Measurements from ENCODE around the gene TK2.
"Not testable (repeated sequence)": the region's sequence is repeated elsewhere in the genome, so short reads cannot be mapped to it uniquely, and the experiment has no call there.

Gene TK2

GRCh38 chr16:66549284-66550131, at the start of gene TK2:
Gene TK2 (minus strand): TSS chr16:66550122. CDS start chr16:66550061, 61 bp downstream.
- peaks cover 3% of the 10 kb centered on the region for H3K9me3 ChIP-seq (ENCODE audit: control insufficient read depth, insufficient read depth, low read depth, low read length)
- H3K27me3 ChIP-seq (ENCODE audit: control insufficient read depth, insufficient read depth, low read length) = peaks cover 15% of the 10 kb centered on the region
- H3K36me3 ChIP-seq (ENCODE audit: control insufficient read depth, insufficient read depth, low read length) = no peaks in the 10 kb centered on the region
- peak within 1 kb of the TSS; percentile 82 for H3K9ac ChIP-seq (ENCODE audit: low read length)
- H3K27ac ChIP-seq (ENCODE audit: low read depth, low read length) = peak within 1 kb of the TSS; percentile 79
- peak within 1 kb of the TSS; percentile 73 for H3K4me3 ChIP-seq (ENCODE audit: low read depth, low read length)
- H3K4me1 ChIP-seq (ENCODE audit: control insufficient read depth, insufficient read depth, low read length) = peaks cover 9% of the 10 kb centered on the region

- no peaks in the 10 kb centered on the region for H3K36me3 ChIP-seq (ENCODE audit: control insufficient read depth, insufficient read depth, low read length)
- no peaks in the 10 kb centered on the region for H3K4me1 ChIP-seq (ENCODE audit: control insufficient read depth, insufficient read depth, low read length)
- peaks cover 3% of the 10 kb centered on the region; the same call in 1 of the 2 replicates for H3K27me3 ChIP-seq (ENCODE audit: control insufficient read depth, insufficient read depth, low read length)
Measured at GRCh38 chr16:66598111-66598510, 48.2 kb upstream of the TK2 start.

GRCh38 chr16:66596986-66597848, 47.3 kb upstream of the TK2 start:
- H3K4me1 ChIP-seq (ENCODE audit: control insufficient read depth, insufficient read depth, low read length) = no peaks in the 10 kb centered on the region

More at GRCh38 chr16:66598111-66598510, 48.2 kb upstream of the TK2 start:
- no peak overlapping the region for H3K27ac ChIP-seq (ENCODE audit: low read depth, low read length)
- no peak overlapping the region for H3K4me3 ChIP-seq (ENCODE audit: low read depth, low read length)
- no peak overlapping the region for H3K9ac ChIP-seq (ENCODE audit: low read length)
- H3K9me3 ChIP-seq (ENCODE audit: control insufficient read depth, insufficient read depth, low read depth, low read length) = no peaks in the 10 kb centered on the region

GRCh38 chr16:66596559-66596958, 46.6 kb upstream of the TK2 start:
- not testable (repeated sequence) for H3K9me3 ChIP-seq (ENCODE audit: control insufficient read depth, insufficient read depth, low read depth, low read length); H3K27me3 ChIP-seq (ENCODE audit: control insufficient read depth, insufficient read depth, low read length); H3K4me1 ChIP-seq (ENCODE audit: control insufficient read depth, insufficient read depth, low read length); H3K4me3 ChIP-seq (ENCODE audit: low read depth, low read length); H3K36me3 ChIP-seq (ENCODE audit: control insufficient read depth, insufficient read depth, low read length); H3K27ac ChIP-seq (ENCODE audit: low read depth, low read length); H3K9ac ChIP-seq (ENCODE audit: low read length)

More at GRCh38 chr16:66596986-66597848, 47.3 kb upstream of the TK2 start:
- H3K9me3 ChIP-seq (ENCODE audit: control insufficient read depth, insufficient read depth, low read depth, low read length) = no peaks in the 10 kb centered on the region
- H3K9ac ChIP-seq (ENCODE audit: low read length) = no peak overlapping the region
- no peak overlapping the region for H3K27ac ChIP-seq (ENCODE audit: low read depth, low read length)
- H3K4me3 ChIP-seq (ENCODE audit: low read depth, low read length) = no peak overlapping the region
- no peaks in the 10 kb centered on the region for H3K36me3 ChIP-seq (ENCODE audit: control insufficient read depth, insufficient read depth, low read length)
- H3K27me3 ChIP-seq (ENCODE audit: control insufficient read depth, insufficient read depth, low read length) = no peaks in the 10 kb centered on the region; the same call in 1 of the 2 replicates

- H3K4me1 ChIP-seq (ENCODE audit: control insufficient read depth, insufficient read depth, low read length) = no peaks in the 10 kb centered on the region
- H3K9ac ChIP-seq (ENCODE audit: low read length) = no peak overlapping the region
- H3K27me3 ChIP-seq (ENCODE audit: control insufficient read depth, insufficient read depth, low read length) = no peaks in the 10 kb centered on the region
- H3K27ac ChIP-seq (ENCODE audit: low read depth, low read length) = no peak overlapping the region
- no peaks in the 10 kb centered on the region for H3K36me3 ChIP-seq (ENCODE audit: control insufficient read depth, insufficient read depth, low read length)
- H3K9me3 ChIP-seq (ENCODE audit: control insufficient read depth, insufficient read depth, low read depth, low read length) = no peaks in the 10 kb centered on the region
- H3K4me3 ChIP-seq (ENCODE audit: low read depth, low read length) = no peak overlapping the region
Measured at GRCh38 chr16:66594739-66595138, 44.8 kb upstream of the TK2 start.

- H3K9me3 ChIP-seq (ENCODE audit: control insufficient read depth, insufficient read depth, low read depth, low read length) = no peaks in the 10 kb centered on the region
- H3K4me3 ChIP-seq (ENCODE audit: low read depth, low read length) = no peak overlapping the region
- H3K27ac ChIP-seq (ENCODE audit: low read depth, low read length) = no peak overlapping the region
- H3K9ac ChIP-seq (ENCODE audit: low read length) = no peak overlapping the region
- H3K36me3 ChIP-seq (ENCODE audit: control insufficient read depth, insufficient read depth, low read length) = no peaks in the 10 kb centered on the region
- no peaks in the 10 kb centered on the region for H3K4me1 ChIP-seq (ENCODE audit: control insufficient read depth, insufficient read depth, low read length)
- H3K27me3 ChIP-seq (ENCODE audit: control insufficient read depth, insufficient read depth, low read length) = no peaks in the 10 kb centered on the region
Measured at GRCh38 chr16:66592814-66593213, 42.9 kb upstream of the TK2 start.

GRCh38 chr16:66592241-66592640, 42.3 kb upstream of the TK2 start:
- no peaks in the 10 kb centered on the region for H3K4me1 ChIP-seq (ENCODE audit: control insufficient read depth, insufficient read depth, low read length)
- no peaks in the 10 kb centered on the region for H3K36me3 ChIP-seq (ENCODE audit: control insufficient read depth, insufficient read depth, low read length)
- no peak overlapping the region for H3K27ac ChIP-seq (ENCODE audit: low read depth, low read length)
- no peak overlapping the region for H3K4me3 ChIP-seq (ENCODE audit: low read depth, low read length)
- no peaks in the 10 kb centered on the region for H3K27me3 ChIP-seq (ENCODE audit: control insufficient read depth, insufficient read depth, low read length)
- H3K9ac ChIP-seq (ENCODE audit: low read length) = no peak overlapping the region
- no peaks in the 10 kb centered on the region for H3K9me3 ChIP-seq (ENCODE audit: control insufficient read depth, insufficient read depth, low read depth, low read length)

GRCh38 chr16:66591018-66591417, 41.1 kb upstream of the TK2 start:
- no peaks in the 10 kb centered on the region for H3K36me3 ChIP-seq (ENCODE audit: control insufficient read depth, insufficient read depth, low read length)
- H3K27ac ChIP-seq (ENCODE audit: low read depth, low read length) = no peak overlapping the region
- no peaks in the 10 kb centered on the region for H3K9me3 ChIP-seq (ENCODE audit: control insufficient read depth, insufficient read depth, low read depth, low read length)
- H3K4me1 ChIP-seq (ENCODE audit: control insufficient read depth, insufficient read depth, low read length) = no peaks in the 10 kb centered on the region
- no peak overlapping the region for H3K9ac ChIP-seq (ENCODE audit: low read length)
- no peaks in the 10 kb centered on the region for H3K27me3 ChIP-seq (ENCODE audit: control insufficient read depth, insufficient read depth, low read length)
- H3K4me3 ChIP-seq (ENCODE audit: low read depth, low read length) = no peak overlapping the region

GRCh38 chr16:66590322-66590721, 40.4 kb upstream of the TK2 start:
- no peak overlapping the region for H3K9ac ChIP-seq (ENCODE audit: low read length)
- H3K36me3 ChIP-seq (ENCODE audit: control insufficient read depth, insufficient read depth, low read length) = no peaks in the 10 kb centered on the region
- H3K27me3 ChIP-seq (ENCODE audit: control insufficient read depth, insufficient read depth, low read length) = no peaks in the 10 kb centered on the region
- H3K4me3 ChIP-seq (ENCODE audit: low read depth, low read length) = no peak overlapping the region
- H3K4me1 ChIP-seq (ENCODE audit: control insufficient read depth, insufficient read depth, low read length) = no peaks in the 10 kb centered on the region
- H3K27ac ChIP-seq (ENCODE audit: low read depth, low read length) = no peak overlapping the region
- no peaks in the 10 kb centered on the region for H3K9me3 ChIP-seq (ENCODE audit: control insufficient read depth, insufficient read depth, low read depth, low read length)

- Histone ChIP-seq H3K9me3 (ENCODE audit: control insufficient read depth, insufficient read depth, low read depth, low read length) (no peaks in the 10 kb centered on the region), H3K4me3 (ENCODE audit: low read depth, low read length) (no peak overlapping the region), H3K36me3 (ENCODE audit: control insufficient read depth, insufficient read depth, low read length) (no peaks in the 10 kb centered on the region), H3K4me1 (ENCODE audit: control insufficient read depth, insufficient read depth, low read length) (no peaks in the 10 kb centered on the region), H3K27ac (ENCODE audit: low read depth, low read length) (no peak overlapping the region), H3K9ac (ENCODE audit: low read length) (no peak overlapping the region), H3K27me3 (ENCODE audit: control insufficient read depth, insufficient read depth, low read length) (no peaks in the 10 kb centered on the region)
Measured at GRCh38 chr16:66588981-66589713, 39.2 kb upstream of the TK2 start.

All from HUES6 (cell line).